Fibroblast of mammary gland (primary cell): ENCODE measurements around the gene SH3D19.
A peak's percentile ranks its signal among the peaks of the same experiment; 100 is the strongest.

Experiments
- DNase-seq: peaks from one replicate; pipeline ENCODE4 v3.0.0-alpha.2; 2010; ENCODE audit warnings: low read depth
- H3K4me3 ChIP-seq: 2 replicates; pipeline ENCODE4 v1.5.1; 2011; ENCODE audit warnings: low read depth, mild to moderate bottlenecking, low read length, moderate library complexity; ENCODE audit not compliant: control insufficient read depth
- TF ChIP-seq, protein P1 (sequence below): conservative IDR thresholded peaks from 2 replicates; pipeline ENCODE4 v1.5.1; 2011; ENCODE audit warnings: low read depth, low read length, inconsistent platforms; ENCODE audit not compliant: control insufficient read depth, insufficient read depth

The SH3D19 gene

DNA sequence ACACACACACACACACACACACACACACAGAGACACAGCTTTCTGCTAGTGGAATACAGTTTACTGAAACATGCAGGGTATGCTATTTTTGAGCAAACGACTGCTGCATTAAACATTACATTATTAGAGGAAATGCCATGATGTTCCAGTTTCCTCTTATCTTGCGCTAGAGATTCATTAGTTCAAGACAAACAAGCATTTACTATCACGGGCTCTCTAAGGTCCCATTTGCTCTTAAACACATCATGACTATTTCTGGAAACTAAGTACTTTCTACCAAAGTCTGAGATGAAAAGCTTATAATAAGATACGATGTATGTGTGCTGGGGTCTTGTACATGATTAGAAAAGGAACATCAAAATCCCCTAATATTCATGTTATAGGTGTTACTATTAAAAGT is 177.1 kb downstream of the SH3D19 start:
- no peak for DNase-seq
- TF ChIP-seq, protein P1, sequence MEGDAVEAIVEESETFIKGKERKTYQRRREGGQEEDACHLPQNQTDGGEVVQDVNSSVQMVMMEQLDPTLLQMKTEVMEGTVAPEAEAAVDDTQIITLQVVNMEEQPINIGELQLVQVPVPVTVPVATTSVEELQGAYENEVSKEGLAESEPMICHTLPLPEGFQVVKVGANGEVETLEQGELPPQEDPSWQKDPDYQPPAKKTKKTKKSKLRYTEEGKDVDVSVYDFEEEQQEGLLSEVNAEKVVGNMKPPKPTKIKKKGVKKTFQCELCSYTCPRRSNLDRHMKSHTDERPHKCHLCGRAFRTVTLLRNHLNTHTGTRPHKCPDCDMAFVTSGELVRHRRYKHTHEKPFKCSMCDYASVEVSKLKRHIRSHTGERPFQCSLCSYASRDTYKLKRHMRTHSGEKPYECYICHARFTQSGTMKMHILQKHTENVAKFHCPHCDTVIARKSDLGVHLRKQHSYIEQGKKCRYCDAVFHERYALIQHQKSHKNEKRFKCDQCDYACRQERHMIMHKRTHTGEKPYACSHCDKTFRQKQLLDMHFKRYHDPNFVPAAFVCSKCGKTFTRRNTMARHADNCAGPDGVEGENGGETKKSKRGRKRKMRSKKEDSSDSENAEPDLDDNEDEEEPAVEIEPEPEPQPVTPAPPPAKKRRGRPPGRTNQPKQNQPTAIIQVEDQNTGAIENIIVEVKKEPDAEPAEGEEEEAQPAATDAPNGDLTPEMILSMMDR: no peak
- no peak overlapping the region for H3K4me3 ChIP-seq

DNA sequence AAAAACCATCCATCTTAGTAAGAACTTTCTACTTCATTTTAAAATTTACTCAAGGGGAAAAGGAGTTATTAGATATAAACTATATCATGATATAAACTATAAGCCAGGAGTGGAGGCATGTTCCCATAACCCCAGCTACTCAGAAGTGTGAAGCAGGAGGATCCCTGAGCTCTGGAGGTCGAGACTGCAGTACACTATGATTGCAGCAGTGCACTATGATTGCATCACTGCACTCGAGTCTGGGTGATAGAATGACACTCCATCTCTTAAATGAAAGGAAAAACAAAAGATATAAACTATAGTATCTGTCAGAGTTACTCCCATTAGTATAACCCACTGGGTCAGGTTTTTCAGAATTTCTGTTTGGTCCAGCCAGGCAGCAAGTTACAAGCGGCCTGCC is 178.4 kb downstream of the SH3D19 start:
- DNase-seq: peak; percentile 15
- TF ChIP-seq, protein P1: no peak
- no peak overlapping the region for H3K4me3 ChIP-seq

DNA sequence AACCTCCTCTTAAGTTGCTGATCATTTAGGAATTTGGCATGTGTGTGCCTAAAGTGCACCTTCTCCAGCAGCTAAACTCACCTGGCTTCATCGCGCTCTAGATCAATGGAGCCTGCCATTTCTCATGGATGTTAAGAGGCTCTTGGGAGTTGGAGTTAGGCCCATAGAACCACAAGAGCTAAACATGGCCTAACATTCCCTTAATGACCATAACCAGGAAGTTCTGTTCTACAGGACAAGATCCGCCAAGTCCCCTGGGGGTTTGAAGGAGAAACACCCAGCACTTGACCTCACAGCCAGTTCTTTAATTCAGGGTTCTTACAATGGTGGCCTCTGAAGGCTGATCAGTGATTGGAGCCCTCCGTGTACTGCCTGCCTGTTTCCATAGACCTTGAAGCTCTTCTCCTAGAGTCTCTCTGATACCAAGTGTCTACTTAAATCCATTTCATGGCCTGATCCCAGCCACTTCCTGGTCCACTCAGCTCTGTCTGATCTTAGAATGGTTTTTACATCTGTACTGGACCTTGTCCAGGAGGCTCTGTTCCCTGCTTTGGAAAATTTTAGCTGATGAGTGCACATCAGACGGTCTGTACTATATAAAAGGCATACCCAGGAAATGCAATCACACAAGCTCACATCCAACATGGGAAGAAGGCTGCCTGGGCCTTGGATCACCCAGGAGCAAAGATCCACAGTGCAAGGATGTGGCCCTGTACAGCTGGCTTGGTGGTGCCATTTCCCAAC is 180.9 kb downstream of the SH3D19 start:
- DNase-seq: no peak
- TF ChIP-seq, protein P1: no peak
- H3K4me3 ChIP-seq: no peak overlapping the region

DNA sequence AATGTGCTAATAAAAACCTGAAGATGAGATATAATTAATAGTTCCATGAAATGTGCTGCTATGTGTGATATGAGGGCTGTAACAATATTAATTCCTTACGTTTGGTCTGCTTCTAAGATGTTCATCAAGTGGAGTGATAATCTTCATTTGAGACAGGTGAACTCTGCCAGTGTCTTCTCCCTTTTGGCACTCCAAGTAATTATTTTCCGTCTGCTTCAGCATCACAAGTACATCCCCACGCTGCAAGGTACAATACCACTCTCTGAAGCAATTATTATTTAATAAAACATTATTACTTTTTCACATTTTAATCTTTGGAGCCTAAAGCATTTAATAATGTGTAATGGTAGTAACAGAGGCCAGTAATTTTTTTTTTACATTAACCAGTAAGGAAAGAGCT is 181.6 kb downstream of the SH3D19 start:
- TF ChIP-seq, protein P1: no peak
- no peak for DNase-seq
- H3K4me3 ChIP-seq: no peak overlapping the region

DNA sequence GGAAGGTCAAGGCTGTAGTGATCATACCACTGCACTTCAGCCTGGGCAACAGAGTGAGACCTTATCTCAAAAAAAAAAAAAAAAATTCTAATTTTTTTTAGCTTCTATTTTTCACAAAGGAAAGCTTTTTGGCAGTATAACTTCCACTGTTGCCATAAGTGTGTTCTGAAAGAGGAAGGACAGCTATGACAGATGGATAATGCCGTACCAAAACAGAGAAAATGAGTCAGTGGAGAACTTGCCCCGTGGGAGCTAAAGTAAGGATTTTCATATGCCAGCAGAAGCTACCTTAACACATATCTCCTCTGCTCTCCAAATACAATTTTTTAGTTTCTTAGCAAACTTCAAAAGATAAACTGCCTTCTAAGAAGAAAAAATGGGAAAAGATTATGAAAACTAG is 182.2 kb downstream of the SH3D19 start:
- H3K4me3 ChIP-seq: no peak overlapping the region
- TF ChIP-seq, protein P1: no peak
- peak; percentile 51 for DNase-seq

DNA sequence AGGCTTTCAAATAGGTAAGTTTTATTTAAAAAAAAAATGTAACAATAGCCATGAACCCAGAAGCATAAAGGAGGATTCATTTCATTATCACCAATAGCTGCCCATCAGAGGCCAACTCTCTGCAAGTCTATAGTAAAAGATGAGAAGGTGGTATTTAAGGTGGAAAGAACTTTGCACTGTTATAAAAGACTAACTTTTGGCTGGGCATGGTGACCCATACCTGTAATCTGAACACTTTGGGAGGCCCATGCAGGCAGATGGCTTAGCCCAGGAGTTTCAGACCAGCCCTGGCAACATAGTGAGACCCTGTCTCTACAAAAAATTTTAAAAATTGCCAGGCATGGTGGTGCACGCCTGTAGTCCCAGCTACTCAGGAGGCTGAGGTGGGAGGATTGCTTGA is 182.6 kb downstream of the SH3D19 start:
- DNase-seq: no peak
- H3K4me3 ChIP-seq: no peak overlapping the region
- TF ChIP-seq, protein P1: no peak
